IMR-90 (cell line): ENCODE measurements around the gene GSG1. TPM values are rescaled to one million over a fixed set of nuclear protein-coding genes. Genes with fewer than 3 reads are reported as not detected.

Experiments
- ATAC-seq: fragments of 200-7000 bp; cut with Tn5 transposase; 2 replicates; pipeline ENCODE4 v1.9.1; 2020; ENCODE audit warnings: low read depth, mild to moderate bottlenecking, moderate library complexity
- BruUV-seq: library from RNA; stranded (reverse); fragments of 400-500 nt; replicated peaks from 2 replicates; lab custom pipeline; 2021; lab: Mats Ljungman, UMichigan
- CTCF ChIA-PET: fragments of 300-600 bp; formaldehyde crosslinking; extraction: SDS; loops from one replicate; lab custom pipeline; 2021; ENCODE audit warnings: antibody characterized with exemption; lab: Yijun Ruan, JAX
- POLR2A ChIA-PET: fragments of 300-600 bp; sonication (Branson Sonifier 250); formaldehyde crosslinking; loops from one replicate; lab custom pipeline; 2022; ENCODE audit warnings: antibody characterized with exemption; ENCODE audit not compliant: unreplicated experiment; lab: Charles Lee
- DNase-seq: peaks from one replicate; pipeline ENCODE4 v3.0.0; 2013
- H2AFZ ChIP-seq: replicated peaks from 2 replicates; pipeline ENCODE3; 2013; ENCODE audit warnings: low read length, mild to moderate bottlenecking; ENCODE audit not compliant: poor library complexity
- H2AK5ac ChIP-seq: 2 replicates; pipeline ENCODE4 v1.6.1; 2013; ENCODE audit warnings: low read depth, low read length, inconsistent platforms
- H2AK9ac ChIP-seq: replicated peaks from 2 replicates; pipeline ENCODE3; 2013; ENCODE audit warnings: mild to moderate bottlenecking, low read depth, low read length, moderate library complexity; ENCODE audit not compliant: poor library complexity
- H2BK120ac ChIP-seq: 2 replicates; pipeline ENCODE4 v1.6.1; 2013; ENCODE audit warnings: low read depth, low read length, inconsistent platforms
- H2BK15ac ChIP-seq: 3 replicates; pipeline ENCODE4 v1.6.1; 2013; ENCODE audit warnings: low read depth, low read length, inconsistent platforms
- H2BK20ac ChIP-seq: 2 replicates; pipeline ENCODE4 v1.6.1; 2013; ENCODE audit warnings: low read depth, mild to moderate bottlenecking, inconsistent platforms, low read length, moderate library complexity
- H2BK5ac ChIP-seq: 2 replicates; pipeline ENCODE4 v1.6.1; 2013; ENCODE audit warnings: mild to moderate bottlenecking, low read depth, low read length, inconsistent platforms; ENCODE audit not compliant: poor library complexity, severe bottlenecking
- H3K14ac ChIP-seq: replicated peaks from 2 replicates; pipeline ENCODE4 v1.6.1; 2013; ENCODE audit warnings: low read depth, low read length, inconsistent platforms
- H3K18ac ChIP-seq: 2 replicates; pipeline ENCODE4 v1.6.1; 2013; ENCODE audit warnings: low read depth, low read length, control low read depth
- H3K23ac ChIP-seq: 2 replicates; pipeline ENCODE4 v1.6.1; 2013; ENCODE audit warnings: low read depth, low read length, inconsistent platforms
- H3K27ac ChIP-seq: 2 replicates; pipeline ENCODE4 v1.5.1; 2013; ENCODE audit warnings: mild to moderate bottlenecking, control low read depth, low read length; ENCODE audit not compliant: insufficient read depth
- H3K27me3 ChIP-seq: 2 replicates; pipeline ENCODE4 v1.6.1; 2013; ENCODE audit warnings: low read length; ENCODE audit not compliant: control insufficient read depth, insufficient read depth
- H3K36me3 ChIP-seq: 2 replicates; pipeline ENCODE4 v1.6.1; 2013; ENCODE audit warnings: low read length, mixed read lengths; ENCODE audit not compliant: control insufficient read depth, insufficient read depth
- H3K4ac ChIP-seq: 2 replicates; pipeline ENCODE4 v1.6.1; 2013; ENCODE audit warnings: low read depth, low read length, inconsistent platforms
- H3K4me1 ChIP-seq: 2 replicates; pipeline ENCODE4 v1.6.1; 2013; ENCODE audit warnings: low read length, mixed read lengths; ENCODE audit not compliant: control insufficient read depth, insufficient read depth
- H3K4me2 ChIP-seq: 2 replicates; pipeline ENCODE4 v1.6.1; 2013; ENCODE audit warnings: low read depth, mild to moderate bottlenecking, control low read depth, low read length, moderate library complexity
- H3K4me3 ChIP-seq: 2 replicates; pipeline ENCODE4 v1.5.1; 2013; ENCODE audit warnings: low read depth, mild to moderate bottlenecking, control low read depth, low read length, moderate library complexity; ENCODE audit not compliant: insufficient read depth
- H3K56ac ChIP-seq: 2 replicates; pipeline ENCODE4 v1.6.1; 2013; ENCODE audit warnings: low read length, inconsistent platforms; ENCODE audit not compliant: insufficient read depth; ENCODE audit errors: extremely low read depth
- H3K79me1 ChIP-seq, 2 experiments: 2 replicates each; pipeline ENCODE4 v1.6.1; 2013; ENCODE audit warnings: low read length in 2 of 2, inconsistent platforms in 1 of 2, low read depth in 1 of 2
- H3K9ac ChIP-seq: 2 replicates; pipeline ENCODE4 v1.6.1; 2013; ENCODE audit warnings: low read depth, low read length, control low read depth
- H3K9me1 ChIP-seq: 2 replicates; pipeline ENCODE4 v1.6.1; 2013; ENCODE audit warnings: low read length, inconsistent platforms; ENCODE audit not compliant: insufficient read depth
- H3K9me3 ChIP-seq: 2 replicates; pipeline ENCODE4 v1.6.1; 2013; ENCODE audit warnings: low read length; ENCODE audit not compliant: control insufficient read depth, insufficient read depth
- H4K20me1 ChIP-seq: 2 replicates; pipeline ENCODE4 v1.6.1; 2013; ENCODE audit warnings: low read length, inconsistent platforms; ENCODE audit not compliant: insufficient read depth
- H4K5ac ChIP-seq: 2 replicates; pipeline ENCODE4 v1.6.1; 2013; ENCODE audit warnings: mild to moderate bottlenecking, low read depth, low read length, control low read depth
- H4K8ac ChIP-seq, 2 experiments: 2 replicates each; pipeline ENCODE4 v1.6.1; 2013; ENCODE audit warnings: low read depth in 2 of 2, low read length in 2 of 2, control low read depth in 1 of 2, inconsistent platforms in 1 of 2
- H4K91ac ChIP-seq: 2 replicates; pipeline ENCODE4 v1.6.1; 2013; ENCODE audit warnings: low read depth, low read length, inconsistent platforms; ENCODE audit not compliant: insufficient read depth
- BHLHE40 ChIP-seq: fragments of 150-350 bp; IDR thresholded peaks from 2 replicates; pipeline ENCODE4 v1.6.1; 2016; ENCODE audit warnings: mild to moderate bottlenecking, low read depth, low read length
- CEBPB ChIP-seq: IDR thresholded peaks from 2 replicates; pipeline ENCODE4 v1.6.1; 2012; ENCODE audit warnings: low read depth, low read length, improper control_type of control experiment
- ELK1 ChIP-seq: fragments of 150-350 bp; IDR thresholded peaks from 2 replicates; pipeline ENCODE4 v1.6.1; 2016; ENCODE audit warnings: low read depth, mild to moderate bottlenecking, low read length, moderate library complexity, borderline replicate concordance
- FOS ChIP-seq: fragments of 150-350 bp; IDR thresholded peaks from 2 replicates; pipeline ENCODE4 v1.6.1; 2016; ENCODE audit warnings: low read depth, low read length
- MAFK ChIP-seq: IDR thresholded peaks from 2 replicates; pipeline ENCODE4 v1.6.1; 2012; ENCODE audit warnings: low read depth, low read length, improper control_type of control experiment
- MAZ ChIP-seq: IDR thresholded peaks from 2 replicates; pipeline ENCODE4 v1.6.1; 2012; ENCODE audit warnings: low read depth, mild to moderate bottlenecking, low read length, improper control_type of control experiment, moderate library complexity, borderline replicate concordance
- MXI1 ChIP-seq: IDR thresholded peaks from 2 replicates; pipeline ENCODE4 v1.6.1; 2012; ENCODE audit warnings: low read depth, mild to moderate bottlenecking, low read length, moderate library complexity, borderline replicate concordance
- NFE2L2 ChIP-seq: fragments of 150-350 bp; IDR thresholded peaks from 2 replicates; pipeline ENCODE4 v1.6.1; 2016; ENCODE audit warnings: low read depth, mild to moderate bottlenecking, low read length
- POLR2A ChIP-seq: IDR thresholded peaks from 2 replicates; pipeline ENCODE4 v1.6.1; 2012; ENCODE audit warnings: mild to moderate bottlenecking, low read depth, low read length
- RCOR1 ChIP-seq: IDR thresholded peaks from 2 replicates; pipeline ENCODE4 v1.6.1; 2012; ENCODE audit warnings: mild to moderate bottlenecking, low read length, improper control_type of control experiment; ENCODE audit not compliant: insufficient replicate concordance
- RFX5 ChIP-seq: IDR thresholded peaks from 2 replicates; pipeline ENCODE4 v1.8.0; 2012; ENCODE audit warnings: low read depth, mild to moderate bottlenecking, low read length, moderate library complexity
- SMC3 ChIP-seq: fragments of 150-350 bp; IDR thresholded peaks from 2 replicates; pipeline ENCODE4 v1.6.1; 2016; ENCODE audit warnings: low read depth, mild to moderate bottlenecking, antibody characterized with exemption, low read length, moderate library complexity
- WGBS, 2 experiments: methylation state at CpG; one replicate each; pipeline versions ENCODE4 v1.1.5 to v1.1.7; 2013; ENCODE audit warnings: missing lambda C conversion rate in 2 of 2; ENCODE audit not compliant: insufficient read length in 1 of 2; ENCODE audit errors: extremely low coverage in 2 of 2; 5-methylcytosine and 5-hydroxymethylcytosine counted together
- dilution Hi-C: fragments of 300-500 bp; cut with HindIII; formaldehyde crosslinking; loops from one replicate; pipeline ENCODE4 v1.14.3; 2018; ENCODE audit warnings: low sequenced_read_pairs; ENCODE audit not compliant: unreplicated experiment
- in situ Hi-C: fragments of 300-500 bp; cut with MboI; formaldehyde crosslinking; loops from 3 replicates; pipeline ENCODE4 v1.14.3; 2019; ENCODE audit warnings: low sequenced_read_pairs, inconsistent platforms, mixed read lengths
- intact Hi-C: fragments of 100-400 bp; cut with micrococcal nuclease; formaldehyde crosslinking; loops from 2 replicates; pipeline ENCODE4 v1.10.0; 2022
- polyA plus RNA-seq, 3 experiments: library from polyadenylated mRNA; depleted of rRNA; stranded (reverse); fragments of >200 nt; gene quantifications; 2 replicates each; pipeline ENCODE4 v1.2.3, GENCODE V29; 2012; ENCODE audit warnings: low replicate concordance in 1 of 3
- total RNA-seq: library from RNA; depleted of rRNA; stranded (reverse); fragments of >200 nt; gene quantifications from 2 replicates; pipeline ENCODE4 v1.2.3, GENCODE V29; 2012
- TF ChIP-seq, protein P1 (sequence below): fragments of 150-350 bp; IDR thresholded peaks from 2 replicates; pipeline ENCODE4 v1.6.1; 2017; ENCODE audit warnings: mild to moderate bottlenecking, antibody characterized with exemption, low read length, low read depth
- TF ChIP-seq, protein P2 (sequence below): conservative IDR thresholded peaks from 2 replicates; pipeline ENCODE4 v1.5.1; 2012; ENCODE audit warnings: mild to moderate bottlenecking, low read depth, low read length, improper control_type of control experiment

Gene GSG1
- total and polyA plus RNA-seq, 2 of the 4 experiments (the other 2 are of a cell fraction) = 1.8 to 2.9 TPM

DNA sequence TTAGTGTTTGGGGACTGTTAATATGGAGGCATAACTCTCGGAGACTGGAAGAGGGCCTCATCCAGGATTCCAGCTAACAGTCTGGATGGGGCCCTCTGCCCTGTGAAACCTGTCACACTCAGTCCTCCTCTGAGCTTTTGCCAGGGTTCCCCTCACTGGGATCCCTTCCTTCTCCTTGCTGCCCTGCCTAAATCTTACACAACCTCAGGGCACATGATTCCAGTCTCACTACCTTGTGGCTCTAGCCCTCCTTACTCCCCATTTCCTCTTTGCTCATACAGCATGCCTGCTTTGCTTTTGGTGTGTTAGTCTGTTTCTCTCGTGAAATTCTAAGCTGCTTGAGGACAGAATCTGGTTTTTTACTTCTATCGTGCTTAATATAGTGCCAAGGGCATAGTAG lies 942 bp upstream of the GSG1 start:
- Histone ChIP-seq H2AK5ac (0 out of 2 replicates have a peak overlapping the region, but pooled peaks have one; percentile 35), H3K4ac (0 out of 2 replicates have a peak overlapping the region, but pooled peaks have one; percentile 10), H3K14ac (no peak overlapping the region), H3K27me3 (no peaks in the 10 kb centered on the region), H3K4me1 (peaks cover 26% of the 10 kb centered on the region), H2AK9ac (no peak overlapping the region), H4K5ac (no peak overlapping the region), H3K27ac (no peak overlapping the region), H4K20me1 (no peaks in the 10 kb centered on the region), H4K8ac (no peak overlapping the region), H3K79me1 (peaks cover 0 to 12% of the 10 kb centered on the region in 2 experiments; a peak in 2 of 4 replicates), H2BK5ac (no peak overlapping the region), H3K9ac (no peak overlapping the region), H3K56ac (no peak overlapping the region), H3K23ac (no peak overlapping the region), H3K4me2 (no peak overlapping the region), H3K36me3 (no peaks in the 10 kb centered on the region), H3K9me3 (no peaks in the 10 kb centered on the region; the same call in 1 of the 2 replicates), H3K18ac (no peak overlapping the region), H2AFZ (no peak overlapping the region), H2BK15ac (no peak overlapping the region), H3K9me1 (peaks cover 14% of the 10 kb centered on the region), H3K4me3 (no peak overlapping the region), H2BK20ac (peak overlapping the region; percentile 9; the same call in 1 of the 2 replicates), H2BK120ac (no peak overlapping the region), H4K91ac (no peak overlapping the region)
- intact Hi-C loops (no loop called here), in situ Hi-C loops (no loop called here), dilution Hi-C loops (no loop called here)
- WGBS, 2 experiments = no CpG with 5 or more reads among the region's 3 CpGs
- TF ChIP-seq MAFK (no peak), NFE2L2 (no peak), BHLHE40 (no peak), MXI1 (no peak), POLR2A (no peak), RFX5 (no peak), MAZ (no peak), FOS (no peak), SMC3 (no peak), CEBPB (no peak), RCOR1 (no peak), ELK1 (no peak)
- TF ChIP-seq, protein P1, sequence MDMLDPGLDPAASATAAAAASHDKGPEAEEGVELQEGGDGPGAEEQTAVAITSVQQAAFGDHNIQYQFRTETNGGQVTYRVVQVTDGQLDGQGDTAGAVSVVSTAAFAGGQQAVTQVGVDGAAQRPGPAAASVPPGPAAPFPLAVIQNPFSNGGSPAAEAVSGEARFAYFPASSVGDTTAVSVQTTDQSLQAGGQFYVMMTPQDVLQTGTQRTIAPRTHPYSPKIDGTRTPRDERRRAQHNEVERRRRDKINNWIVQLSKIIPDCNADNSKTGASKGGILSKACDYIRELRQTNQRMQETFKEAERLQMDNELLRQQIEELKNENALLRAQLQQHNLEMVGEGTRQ = no peak
- TF ChIP-seq, protein P2, sequence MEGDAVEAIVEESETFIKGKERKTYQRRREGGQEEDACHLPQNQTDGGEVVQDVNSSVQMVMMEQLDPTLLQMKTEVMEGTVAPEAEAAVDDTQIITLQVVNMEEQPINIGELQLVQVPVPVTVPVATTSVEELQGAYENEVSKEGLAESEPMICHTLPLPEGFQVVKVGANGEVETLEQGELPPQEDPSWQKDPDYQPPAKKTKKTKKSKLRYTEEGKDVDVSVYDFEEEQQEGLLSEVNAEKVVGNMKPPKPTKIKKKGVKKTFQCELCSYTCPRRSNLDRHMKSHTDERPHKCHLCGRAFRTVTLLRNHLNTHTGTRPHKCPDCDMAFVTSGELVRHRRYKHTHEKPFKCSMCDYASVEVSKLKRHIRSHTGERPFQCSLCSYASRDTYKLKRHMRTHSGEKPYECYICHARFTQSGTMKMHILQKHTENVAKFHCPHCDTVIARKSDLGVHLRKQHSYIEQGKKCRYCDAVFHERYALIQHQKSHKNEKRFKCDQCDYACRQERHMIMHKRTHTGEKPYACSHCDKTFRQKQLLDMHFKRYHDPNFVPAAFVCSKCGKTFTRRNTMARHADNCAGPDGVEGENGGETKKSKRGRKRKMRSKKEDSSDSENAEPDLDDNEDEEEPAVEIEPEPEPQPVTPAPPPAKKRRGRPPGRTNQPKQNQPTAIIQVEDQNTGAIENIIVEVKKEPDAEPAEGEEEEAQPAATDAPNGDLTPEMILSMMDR = no peak
- ATAC-seq (no peak), DNase-seq (no peak)
- POLR2A ChIA-PET = no interaction called here
- no TSS peak for BruUV-seq
- CTCF ChIA-PET = no interaction called here
